Activated CD4-positive, CD25-positive, alpha-beta regulatory T cell treated with anti-CD3 and anti-CD28 coated beads, Interleukin-2, amount 50 U/mL, for 24 hours (primary cell): ENCODE results near the gene ABCD4.
"Not testable (repeated sequence)": the region's sequence is repeated elsewhere in the genome, so short reads cannot be mapped to it uniquely, and the experiment has no call there.

ENCODE experiments used
- ATAC-seq, 2 donors: fragments of 150-1000 bp; cut with Tn5 transposase; one replicate each; pipeline ENCODE4 v1.10.0; 2021; ENCODE audit warnings: mild to moderate bottlenecking in 1 of 2, moderate library complexity in 1 of 2

The ABCD4 gene

DNA sequence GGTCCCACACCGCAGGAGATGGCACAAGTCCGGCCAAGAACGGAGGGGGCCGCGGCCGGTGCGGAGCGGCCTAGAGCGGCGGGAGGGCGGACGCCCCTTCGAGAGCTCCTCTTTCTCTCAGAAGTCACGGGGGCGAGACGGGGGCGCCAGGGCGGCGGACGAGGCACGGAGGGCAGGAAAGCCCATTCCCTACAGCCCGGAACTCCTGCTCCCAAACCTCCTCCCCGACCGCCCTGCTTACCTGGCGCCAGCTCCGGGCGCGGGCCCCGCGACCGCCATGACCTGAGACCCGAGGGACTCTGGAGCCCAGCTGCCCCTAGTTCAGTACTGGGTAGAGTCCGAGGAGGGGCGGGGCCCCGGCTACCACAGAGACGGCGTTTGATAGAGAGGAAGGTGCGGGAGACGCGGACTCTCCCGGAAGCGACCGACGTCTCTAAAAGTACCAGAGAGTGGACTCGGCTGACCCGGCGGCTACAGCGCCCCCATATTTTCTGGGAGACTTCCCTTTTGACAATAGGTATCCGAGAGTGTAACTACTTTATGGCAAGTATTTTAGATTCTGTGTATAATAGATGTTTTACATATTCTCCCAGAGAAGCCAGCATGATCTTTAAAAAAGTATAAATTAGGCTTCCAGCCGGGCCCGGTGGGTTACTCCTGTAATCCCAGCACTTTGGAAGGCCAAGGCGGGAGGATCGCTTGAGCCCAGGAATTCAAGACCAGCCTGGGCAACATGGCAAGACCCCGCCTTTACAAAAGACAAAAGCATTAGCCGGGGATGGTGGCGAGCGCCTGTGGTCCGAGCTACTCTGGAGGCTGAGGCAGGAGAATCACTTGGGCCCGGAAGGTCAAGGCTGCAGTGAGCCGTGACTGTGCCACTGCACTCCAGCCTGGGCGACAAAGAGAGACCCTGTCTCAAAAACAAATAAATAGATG is at the start of gene ABCD4:
ABCD4 (minus strand) TSS at position 301 of the 936 bp plus-strand sequence; CDS start at position 279, 22 bp downstream.
- peak; percentile 96 to 99 for ATAC-seq

DNA sequence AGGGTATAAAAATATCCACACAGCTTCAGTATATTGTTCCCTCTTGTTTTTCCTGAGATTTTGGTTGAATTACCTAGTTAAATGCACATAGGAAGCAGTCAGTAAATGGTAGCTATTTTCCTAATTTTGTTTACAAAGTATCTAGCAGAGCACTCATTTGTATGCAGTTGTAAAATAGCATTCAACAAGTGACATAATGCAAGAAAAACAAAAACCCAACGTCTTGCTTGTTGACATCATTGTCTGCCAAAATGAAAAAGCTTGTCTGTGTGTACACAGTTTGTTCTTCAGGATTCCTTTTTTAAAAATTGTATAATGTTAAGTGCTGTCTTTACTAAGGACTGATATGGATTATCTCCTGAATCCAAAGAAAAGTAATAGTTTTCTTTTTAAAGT is 48.2 kb upstream of the ABCD4 start:
- no peak for ATAC-seq

- ATAC-seq: no peak
Observed at GRCh38 chr14:74350211-74350927, 47.6 kb upstream of the ABCD4 start.

GRCh38 chr14:74349757-74350156 is 47.0 kb upstream of the ABCD4 start:
- no peak for ATAC-seq

DNA sequence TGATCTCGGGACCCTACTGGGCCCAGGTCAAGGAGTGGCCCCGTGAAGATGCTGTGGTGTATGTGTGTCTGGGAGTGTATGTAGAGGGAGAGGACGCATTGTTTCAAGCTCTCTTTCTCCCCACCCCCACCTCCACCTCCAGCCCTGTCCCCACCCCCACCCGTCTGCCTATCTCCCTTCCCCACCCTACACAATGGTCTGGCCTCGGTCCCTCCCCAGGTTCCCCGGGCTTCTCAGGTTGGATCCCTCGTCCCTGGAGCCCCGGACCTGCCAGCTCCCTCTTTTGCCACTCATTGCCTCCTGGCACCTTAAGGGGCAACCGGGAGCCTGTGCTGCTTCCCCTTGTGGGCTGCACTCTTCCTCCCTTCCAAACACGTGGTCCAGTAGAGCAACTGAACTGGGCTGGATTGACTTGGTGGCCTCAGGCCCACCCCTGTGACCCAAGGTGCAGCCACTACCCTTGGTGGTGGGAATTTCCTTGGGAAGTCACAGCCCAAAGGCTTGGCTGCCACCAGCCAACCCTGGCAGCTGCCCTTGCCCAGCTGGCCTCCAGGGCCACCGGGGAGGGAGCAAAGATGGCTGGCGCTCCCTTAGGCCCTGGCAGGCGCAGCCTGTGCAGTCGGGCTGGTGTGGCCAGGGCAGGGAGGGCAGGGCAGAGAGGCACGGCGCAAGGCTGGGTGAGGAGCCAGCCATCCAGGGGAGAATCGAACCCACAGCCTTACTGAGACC is 46.2 kb upstream of the ABCD4 start:
- no peak for ATAC-seq

GRCh38 chr14:74348241-74348734 is 45.6 kb upstream of the ABCD4 start, which contains the start of gene VRTN:
Gene VRTN, plus strand, starts transcription at chr14:74348471. Its CDS starts 8,313 bp downstream, at chr14:74356784.
- ATAC-seq: no peak

DNA sequence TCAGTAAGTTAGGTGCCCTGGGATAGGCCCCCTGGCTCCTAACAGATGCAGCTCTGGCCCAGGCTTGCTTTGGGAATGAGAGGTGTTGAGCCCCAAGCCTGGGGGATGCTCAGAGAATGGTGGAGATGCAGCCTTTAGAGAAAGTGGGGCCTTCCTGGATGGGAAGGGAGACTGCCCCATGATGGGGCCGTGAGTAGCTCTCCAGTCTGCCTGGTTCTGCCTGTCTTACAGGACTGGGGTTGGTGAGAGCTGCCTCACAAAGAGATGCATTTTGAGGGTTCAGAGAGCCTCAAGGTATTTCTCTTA is 45.0 kb upstream of the ABCD4 start:
- no peak for ATAC-seq

DNA sequence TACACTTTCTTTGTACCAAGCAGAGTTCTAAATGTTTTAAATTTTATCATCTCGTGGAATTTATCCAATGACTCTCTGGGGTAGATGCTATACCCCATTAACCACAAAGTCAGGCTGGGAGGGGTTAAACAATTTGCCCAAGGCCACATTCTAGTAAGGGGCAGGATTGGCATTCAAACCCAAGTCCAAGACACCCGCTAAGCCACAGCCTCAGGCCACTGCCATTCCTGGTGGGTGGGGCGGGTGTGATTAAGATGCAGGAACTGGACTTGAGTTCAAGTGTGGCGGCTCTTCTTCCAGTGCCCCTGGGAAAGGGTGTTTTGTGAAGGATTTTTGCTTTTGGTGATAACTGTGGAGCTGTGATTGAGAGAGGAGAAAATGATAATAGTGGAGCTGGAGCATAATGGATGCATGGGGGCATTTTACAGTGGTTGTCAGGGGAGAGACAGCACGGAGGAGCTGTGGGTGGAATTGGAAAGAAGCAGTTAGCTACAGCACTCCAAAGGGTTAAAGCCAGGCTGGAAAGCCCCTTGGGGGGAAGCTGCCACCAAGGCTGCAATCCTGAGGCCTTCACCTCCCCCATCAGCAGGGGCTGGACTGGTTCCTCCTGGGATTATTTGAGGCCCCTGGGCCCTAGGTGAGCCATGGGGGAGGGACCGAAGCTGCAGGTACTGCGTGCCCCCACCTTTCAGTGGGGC is 44.5 kb upstream of the ABCD4 start:
- no peak for ATAC-seq

DNA sequence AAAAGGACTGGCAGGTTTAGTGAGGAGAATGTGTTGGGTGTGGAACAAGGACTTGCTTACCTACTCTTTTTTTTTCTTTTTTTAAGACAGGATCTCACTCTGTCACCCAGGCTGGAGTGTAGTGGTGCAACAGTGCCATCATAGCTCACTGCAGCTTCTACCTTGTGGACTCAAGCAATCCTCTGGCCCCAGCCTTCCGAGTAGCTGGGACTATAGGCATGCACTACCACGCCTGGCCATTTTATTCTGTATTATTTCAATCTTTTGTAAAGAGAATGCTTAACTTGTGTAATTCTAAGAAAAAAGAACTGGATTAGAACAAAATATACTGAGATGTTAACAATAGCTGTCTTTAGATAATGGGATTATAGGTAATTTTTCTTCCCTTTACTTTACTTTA is 43.6 kb upstream of the ABCD4 start:
- no peak for ATAC-seq

DNA sequence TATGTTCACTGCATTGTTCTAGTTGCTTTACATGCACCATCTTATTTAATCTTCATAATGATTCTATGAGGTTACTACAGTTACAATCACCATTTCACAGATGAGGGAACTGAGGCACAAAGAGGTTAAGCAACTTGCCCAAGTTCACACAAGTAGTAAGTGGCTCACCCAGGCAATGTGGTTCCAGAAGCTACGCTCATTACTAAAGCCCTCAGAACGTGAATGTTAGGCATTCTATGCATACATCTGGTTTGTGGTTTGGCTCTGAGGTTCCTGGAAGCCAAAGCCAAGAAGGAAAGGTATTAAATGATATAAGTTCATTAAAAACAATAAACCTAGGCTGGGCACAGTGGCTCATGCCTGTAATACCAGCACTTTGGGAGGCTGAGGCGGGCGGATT is 31.2 kb upstream of the ABCD4 start:
- no peak for ATAC-seq

DNA sequence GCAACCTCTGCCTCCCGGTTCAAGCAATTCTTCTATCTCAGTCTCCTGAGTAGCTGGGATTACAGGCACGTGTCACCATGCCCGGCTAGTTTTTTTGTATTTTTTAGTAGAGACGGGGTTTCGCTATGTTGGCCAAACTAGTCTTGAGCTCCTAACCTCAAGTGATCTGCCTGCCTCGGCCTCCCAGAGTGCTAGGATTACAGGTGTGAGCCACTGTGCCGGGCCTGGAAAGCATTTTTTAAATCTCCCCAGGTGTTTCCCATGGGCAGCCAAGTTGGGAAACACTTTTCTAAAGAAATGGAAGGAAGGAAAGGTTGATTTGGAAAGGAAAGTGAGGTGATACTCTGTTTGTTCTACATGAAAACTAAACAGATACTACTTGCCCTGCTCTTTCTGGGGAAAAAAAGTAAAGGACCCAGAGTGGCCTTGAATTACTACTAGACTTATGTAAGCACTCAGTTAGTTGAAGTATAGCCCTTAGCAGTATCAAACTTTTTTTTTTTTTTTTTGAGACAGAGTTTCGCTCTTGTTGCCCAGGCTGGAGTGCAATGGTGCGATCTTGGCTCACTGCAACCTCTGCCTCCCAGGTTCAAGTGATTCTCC is 27.3 kb upstream of the ABCD4 start:
- ATAC-seq: not testable (repeated sequence)

DNA sequence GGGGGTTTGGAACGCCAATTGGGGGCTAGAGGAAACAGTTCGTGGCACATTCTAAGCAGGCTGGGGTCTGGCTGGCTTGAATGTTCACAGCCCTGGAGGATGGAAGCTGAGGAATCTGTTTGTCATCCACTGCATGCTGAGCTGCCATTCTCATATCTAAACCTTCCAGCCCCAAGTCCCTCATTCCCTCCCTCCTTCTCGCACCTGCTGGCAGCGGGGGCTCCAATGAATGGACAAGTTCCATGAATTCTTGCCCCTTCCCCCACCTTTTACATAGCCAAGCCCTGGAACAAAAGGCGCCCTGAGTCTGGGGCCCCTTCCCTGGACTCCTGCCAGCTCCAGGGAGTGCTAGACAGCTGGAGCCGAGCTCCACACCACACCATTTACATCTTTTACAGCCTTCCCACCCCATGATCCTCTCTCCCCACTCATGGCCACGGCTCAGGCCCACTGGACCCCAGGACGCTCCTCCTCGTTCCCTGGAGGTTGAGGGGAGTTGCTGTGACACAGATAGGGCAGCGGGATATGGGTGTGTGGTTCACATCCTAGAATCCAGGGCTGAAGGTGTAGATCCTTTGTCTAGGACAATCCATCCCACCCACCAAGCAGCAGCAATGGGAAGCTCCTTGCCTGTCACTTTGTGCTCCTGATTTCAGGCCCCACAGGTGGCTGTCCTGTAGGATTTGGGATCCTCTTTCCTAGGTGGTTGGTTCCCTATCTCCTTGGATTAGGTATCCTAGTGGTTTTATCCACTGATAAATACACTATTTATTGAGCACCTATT is 23.8 kb upstream of the ABCD4 start:
- no peak for ATAC-seq

DNA sequence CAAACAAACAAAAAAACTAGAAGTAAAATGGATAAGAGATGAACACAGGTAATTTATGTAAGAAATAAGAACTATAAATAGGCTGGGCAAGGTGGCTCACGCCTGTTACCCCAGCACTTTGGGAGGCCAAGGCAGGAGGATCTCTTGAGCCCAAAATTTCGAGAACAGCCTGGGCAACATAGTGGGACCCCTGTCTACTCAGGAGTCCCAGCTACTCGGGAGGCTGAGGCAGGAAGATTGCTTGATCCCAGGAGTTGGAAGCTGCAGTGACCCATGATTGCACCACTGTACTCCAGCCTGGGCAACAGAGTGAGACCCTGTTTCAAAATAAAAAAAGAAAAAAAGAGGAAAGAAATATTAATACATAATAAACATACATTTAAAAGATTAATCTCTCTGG is 22.7 kb upstream of the ABCD4 start:
- no peak for ATAC-seq

DNA sequence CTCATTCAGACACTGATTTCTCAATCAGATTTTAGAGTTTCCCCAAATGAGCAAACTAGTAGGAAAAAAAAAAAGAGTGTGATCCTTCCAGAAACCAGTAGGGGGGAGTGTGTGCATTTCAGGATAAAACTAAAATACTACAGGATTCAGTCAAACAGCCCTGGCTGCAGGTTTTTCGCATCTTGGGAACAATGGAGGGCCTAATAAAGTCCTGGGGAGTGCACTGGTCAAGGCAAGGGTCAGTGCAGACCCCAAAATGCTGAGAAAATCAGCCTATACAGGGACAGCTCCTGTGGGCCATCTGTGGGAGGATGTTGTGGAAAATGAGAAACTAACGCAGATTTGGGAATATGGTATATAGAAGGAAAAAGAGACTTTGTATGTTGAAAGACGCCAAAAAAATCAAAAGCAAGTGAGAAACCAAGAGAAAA is 22.2 kb upstream of the ABCD4 start:
- ATAC-seq: no peak

GRCh38 chr14:74314576-74314975 is 11.8 kb upstream of the ABCD4 start:
- no peak for ATAC-seq

- ATAC-seq: no peak
Observed at GRCh38 chr14:74313601-74314000, 10.9 kb upstream of the ABCD4 start.

DNA sequence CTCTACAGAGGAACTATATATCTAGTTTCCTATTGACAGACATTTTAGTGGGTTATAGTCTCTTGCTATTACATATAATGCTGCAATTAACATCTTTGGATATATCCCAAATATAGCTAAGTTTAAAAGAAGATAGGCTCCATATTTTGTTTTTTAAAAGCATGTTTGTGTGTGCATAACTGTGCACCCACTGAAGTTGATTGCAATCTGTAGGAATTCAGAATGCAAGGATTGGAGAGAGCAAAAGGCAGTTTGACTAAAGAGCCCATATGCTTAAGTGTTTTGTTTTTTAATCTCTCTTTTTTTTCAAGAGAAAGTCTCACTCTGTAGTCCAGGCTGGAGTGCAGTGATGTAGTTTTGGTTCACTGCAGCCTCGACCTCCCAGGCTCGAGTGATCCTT is 9.4 kb upstream of the ABCD4 start:
- no peak for ATAC-seq

- no peak for ATAC-seq
Observed at GRCh38 chr14:74309125-74310022, 6.6 kb upstream of the ABCD4 start.

DNA sequence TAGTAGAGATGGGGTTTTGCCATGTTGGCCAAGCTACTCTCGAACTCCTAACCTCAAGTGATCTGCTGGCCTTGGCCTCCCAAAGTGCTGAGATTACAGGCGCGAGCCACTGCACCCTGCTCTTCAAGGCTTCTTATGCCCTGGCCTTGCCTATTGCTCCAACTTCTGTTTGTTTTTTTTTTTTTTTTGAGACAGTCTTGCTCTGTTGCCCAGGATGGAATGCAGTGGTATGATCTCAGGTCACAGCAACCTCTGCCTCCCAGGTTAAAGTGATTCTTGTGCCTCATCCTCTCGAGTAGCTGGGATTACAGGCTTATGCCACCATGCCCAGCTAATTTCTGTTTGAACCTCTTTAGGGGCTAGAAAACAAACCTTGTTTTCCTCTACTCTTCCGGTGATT is 6.0 kb upstream of the ABCD4 start:
- ATAC-seq: no peak

DNA sequence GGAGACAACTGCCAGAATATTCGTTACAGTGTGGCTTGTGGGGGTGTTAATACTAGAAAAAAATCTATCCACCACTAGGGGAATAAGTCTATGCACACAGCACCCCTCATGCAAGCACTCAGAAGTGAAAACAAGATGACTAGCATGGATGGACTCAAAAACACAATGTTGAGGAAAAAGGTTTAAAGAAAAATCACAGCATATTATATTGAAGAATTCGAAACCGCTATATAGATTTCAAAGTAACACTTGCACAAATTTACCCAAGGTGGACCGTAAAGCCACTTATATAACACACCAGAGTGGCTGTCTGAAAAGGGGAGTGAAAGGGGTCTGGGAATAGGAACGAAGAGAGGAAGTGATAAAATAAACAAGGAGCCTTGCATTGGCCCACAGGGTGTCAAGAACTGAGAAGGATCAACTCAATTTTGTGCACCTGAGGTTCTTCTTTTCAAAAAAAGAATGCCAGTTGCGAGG is 544 bp downstream of the ABCD4 start:
- peak; percentile 62 to 67 for ATAC-seq
